Endothelial cell of umbilical vein (primary cell): ENCODE measurements around the gene HEYL. TPM values are rescaled to one million over a fixed set of nuclear protein-coding genes. Genes with fewer than 3 reads are reported as not detected.

Experiments used
- BruUV-seq: library from RNA; stranded (reverse); fragments of 400-500 nt; replicated peaks from 2 replicates; lab custom pipeline; 2021; lab: Mats Ljungman, UMichigan
- CTCF ChIA-PET: fragments of 300-600, 350-600 bp; sonication (Branson Sonifier 250); formaldehyde crosslinking; loops from one replicate; lab custom pipeline; 2021; ENCODE audit warnings: antibody characterized with exemption, inconsistent platforms; lab: Charles Lee
- POLR2A ChIA-PET: fragments of 300-600, 350-600 bp; sonication (Branson Sonifier 250); formaldehyde crosslinking; loops from one replicate; lab custom pipeline; 2021; ENCODE audit warnings: antibody characterized with exemption, inconsistent platforms; lab: Charles Lee
- DNase-seq: peaks from one replicate; pipeline ENCODE4 v3.0.0-alpha.2; 2011; ENCODE audit warnings: low read depth, low spot score
- FAIRE-seq: peaks from 2 replicates; lab custom pipeline; 2011; peaks lifted over from hg19 to GRCh38; lab: Jason Lieb, UNC
- H2AFZ ChIP-seq: 2 replicates; pipeline ENCODE4 v1.6.0; 2012; ENCODE audit warnings: low read depth, low read length, control low read depth, inconsistent platforms
- H3K27ac ChIP-seq: 2 replicates; pipeline ENCODE4 v1.5.1; 2011; ENCODE audit warnings: low read depth, mild to moderate bottlenecking, control low read depth, low read length, moderate library complexity; ENCODE audit not compliant: insufficient read depth
- H3K27me3 ChIP-seq, 2 experiments: 2 replicates each; pipeline versions ENCODE4 v1.6.0 to v1.6.1; 2011; ENCODE audit warnings: low read length in 2 of 2, mixed read lengths in 1 of 2; ENCODE audit not compliant: control insufficient read depth in 2 of 2, insufficient read depth in 2 of 2
- H3K36me3 ChIP-seq, 2 experiments: 2 replicates in 1 of 2; 3 replicates in 1 of 2; pipeline ENCODE4 v1.5.1; 2011; ENCODE audit warnings: low read length in 2 of 2, mild to moderate bottlenecking in 1 of 2, moderate library complexity in 1 of 2; ENCODE audit not compliant: control insufficient read depth in 2 of 2, insufficient read depth in 2 of 2; ENCODE audit errors: extremely low read depth in 1 of 2
- H3K4me1 ChIP-seq: 3 replicates; pipeline ENCODE4 v1.5.1; 2011; ENCODE audit warnings: mild to moderate bottlenecking, low read length; ENCODE audit not compliant: control insufficient read depth, insufficient read depth; ENCODE audit errors: extremely low read depth
- H3K4me2 ChIP-seq: 2 replicates; pipeline ENCODE4 v1.6.1; 2011; ENCODE audit warnings: low read length, control low read depth, mixed read lengths; ENCODE audit not compliant: insufficient read depth
- H3K4me3 ChIP-seq, 3 experiments: fragments of 200-600 bp in 1 of 3; sonication (generic), shearing (Covaris generic) in 1 of 3; replicated peaks in 1 of 3; 2 replicates each; pipeline ENCODE4 v1.5.1; 2011 to 2016; ENCODE audit warnings: control low read depth in 3 of 3, low read length in 3 of 3, mild to moderate bottlenecking in 2 of 3, inconsistent platforms in 1 of 3, low read depth in 1 of 3, moderate library complexity in 1 of 3; ENCODE audit not compliant: insufficient read depth in 1 of 3
- H3K79me2 ChIP-seq: 2 replicates; pipeline ENCODE4 v1.6.0; 2012; ENCODE audit warnings: low read length, inconsistent platforms; ENCODE audit not compliant: control insufficient read depth, insufficient read depth
- H3K9ac ChIP-seq: replicated peaks from 2 replicates; pipeline ENCODE3; 2011; ENCODE audit warnings: low read length, control low read depth; ENCODE audit not compliant: insufficient read depth; ENCODE audit errors: extremely low read depth
- H3K9me1 ChIP-seq: replicated peaks from 3 replicates; pipeline ENCODE4 v1.6.0; 2011; ENCODE audit warnings: mild to moderate bottlenecking, low read length; ENCODE audit not compliant: control insufficient read depth, insufficient read depth; ENCODE audit errors: extremely low read depth
- H3K9me3 ChIP-seq: replicated peaks from 2 replicates; pipeline ENCODE4 v1.5.1; 2012; ENCODE audit warnings: low read length, inconsistent platforms; ENCODE audit not compliant: control insufficient read depth, insufficient read depth
- H4K20me1 ChIP-seq: replicated peaks from 2 replicates; pipeline ENCODE3; 2011; ENCODE audit warnings: mild to moderate bottlenecking, low read length; ENCODE audit not compliant: control insufficient read depth, insufficient read depth; ENCODE audit errors: extremely low read depth
- CTCF ChIP-seq, 2 donors: IDR thresholded peaks; 1 replicate in 1 of 2; 2 replicates in 1 of 2; pipeline ENCODE4 v1.5.1; 2011; ENCODE audit warnings: low read length in 2 of 2, mild to moderate bottlenecking in 2 of 2, moderate library complexity in 2 of 2, control low read depth in 1 of 2, inconsistent platforms in 1 of 2, low read depth in 1 of 2; ENCODE audit not compliant: insufficient read depth in 1 of 2; ENCODE audit errors: extremely low read depth in 1 of 2
- EZH2 ChIP-seq: IDR thresholded peaks from 2 replicates; pipeline ENCODE4 v1.6.1; 2012; ENCODE audit warnings: borderline replicate concordance, low read depth, mild to moderate bottlenecking, moderate library complexity, low read length, inconsistent platforms; ENCODE audit not compliant: severe bottlenecking
- FOS ChIP-seq: IDR thresholded peaks from 2 replicates; pipeline ENCODE4 v1.6.1; 2011; ENCODE audit warnings: mild to moderate bottlenecking, low read length, moderate library complexity, borderline replicate concordance; ENCODE audit not compliant: insufficient read depth
- GATA2 ChIP-seq: IDR thresholded peaks from 2 replicates; pipeline ENCODE4 v1.7.0; 2011; ENCODE audit warnings: low read depth, mild to moderate bottlenecking, moderate library complexity, mixed read lengths, low read length; ENCODE audit not compliant: insufficient read length, insufficient read depth
- JUN ChIP-seq: IDR thresholded peaks from 2 replicates; pipeline ENCODE4 v1.6.1; 2011; ENCODE audit warnings: borderline replicate concordance, low read depth; ENCODE audit not compliant: insufficient read length, insufficient read depth
- MAX ChIP-seq: IDR thresholded peaks from 2 replicates; pipeline ENCODE4 v1.6.1; 2011; ENCODE audit not compliant: insufficient read depth, insufficient read length
- POLR2A ChIP-seq: IDR thresholded peaks from 2 replicates; pipeline ENCODE4 v1.6.1; 2012; ENCODE audit warnings: low read depth, mild to moderate bottlenecking, control low read depth, low read length
- POLR2AphosphoS5 ChIP-seq: IDR thresholded peaks from 2 replicates; pipeline ENCODE4 v1.6.1; 2012; ENCODE audit warnings: low read depth, mild to moderate bottlenecking, control low read depth, low read length, moderate library complexity; ENCODE audit not compliant: insufficient read depth
- dilution Hi-C: fragments of 300-500 bp; cut with MboI; formaldehyde crosslinking; loops from one replicate; pipeline ENCODE4 v1.15.0; 2019; ENCODE audit warnings: low sequenced_read_pairs; ENCODE audit not compliant: extremely low pct_ligation_motif_present
- intact Hi-C: fragments of 100-400 bp; cut with micrococcal nuclease; formaldehyde crosslinking; loops from one replicate; pipeline ENCODE4 v1.10.0; 2022
- polyA plus RNA-seq, 4 experiments: library from polyadenylated mRNA; depleted of rRNA in 3 of 4; stranded (reverse) in 3 of 4; unstranded in 1 of 4; fragments of >200 nt; gene quantifications; 2 replicates each; pipeline versions ENCODE4 v1.2.1 to v1.2.3, GENCODE V29; 2011 to 2012; ENCODE audit warnings: missing spikeins in 1 of 4
- total RNA-seq: library from RNA; stranded (reverse); gene quantifications from 2 replicates; pipeline ENCODE4 v1.2.3, GENCODE V29; 2021

HEYL gene
- total and polyA plus RNA-seq, 2 donors (not counting 3 experiments of a cell fraction or from before 2014, with no cell fraction given), result not detected

DNA sequence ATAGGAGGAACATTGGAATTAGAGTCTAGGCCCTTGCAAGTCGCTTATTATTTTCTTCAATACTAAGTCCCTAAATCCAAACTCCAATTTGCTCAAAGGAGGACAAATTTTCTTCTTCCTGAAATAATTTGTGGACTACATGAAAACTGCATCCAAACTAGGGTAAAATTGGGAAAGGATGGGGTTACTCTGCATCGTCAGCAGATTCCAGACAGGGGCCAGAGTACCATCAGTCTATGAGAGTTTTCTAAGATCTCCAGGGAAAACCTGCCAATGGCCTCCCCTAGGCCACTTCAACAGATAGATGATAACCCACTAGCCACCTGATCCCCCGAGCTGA, 508 bp downstream of the HEYL start:
- dilution Hi-C loops, result no loop called here
- no peak overlapping the region for H3K27ac ChIP-seq
- no peak overlapping the region for H3K4me2 ChIP-seq
- ChIA-PET POLR2A (no interaction called here), CTCF (interaction anchor here (1.0 to 3.3 kb wide), 5 partner anchors 9 to 35 kb away, joined by 3 to 29 read pairs (median 3); no protein-coding TSS in a partner anchor)
- no peak overlapping the region for H3K4me3 ChIP-seq
- peaks cover 45 to 60% of the 10 kb centered on the region in 2 experiments for H3K27me3 ChIP-seq
- no peak for FAIRE-seq
- H3K4me1 ChIP-seq, result no peaks in the 10 kb centered on the region
- no peaks in the 10 kb centered on the region for H3K9me3 ChIP-seq
- no peaks in the 10 kb centered on the region for H3K79me2 ChIP-seq
- H2AFZ ChIP-seq, result no peak overlapping the region
- TF ChIP-seq FOS, result no peak
- BruUV-seq, result no TSS peak
- no peaks in the 10 kb centered on the region for H3K36me3 ChIP-seq
- H3K9me1 ChIP-seq, result no peaks in the 10 kb centered on the region
- DNase-seq, result no peak
- H4K20me1 ChIP-seq, result no peaks in the 10 kb centered on the region
- no peak overlapping the region for H3K9ac ChIP-seq
- intact Hi-C loops, result no loop called here

DNA sequence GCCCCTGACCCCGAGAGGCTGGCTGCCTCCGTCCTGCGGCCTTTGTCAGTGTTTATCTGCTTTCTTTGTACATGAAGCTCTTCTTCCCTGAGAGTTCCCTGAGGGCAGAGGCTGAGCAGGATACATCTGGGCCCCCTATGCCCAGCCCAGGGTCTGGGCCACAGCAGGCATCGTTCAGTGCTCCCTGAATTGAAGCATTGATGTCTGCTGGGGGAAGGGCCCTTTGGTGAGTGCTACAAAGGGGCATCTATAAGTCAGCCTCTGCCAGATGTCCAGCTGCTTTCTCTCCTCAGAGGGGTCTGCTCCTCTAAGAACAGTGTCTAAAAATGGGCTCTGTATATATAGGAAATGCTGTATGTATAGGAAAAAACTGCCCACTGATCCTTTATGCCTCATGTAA, 2.1 kb downstream of the HEYL start:
- Histone ChIP-seq H3K27ac (no peak overlapping the region), H3K4me2 (no peak overlapping the region), H3K9me3 (no peaks in the 10 kb centered on the region), H3K27me3 (peaks cover 52 to 66% of the 10 kb centered on the region in 2 experiments), H3K9me1 (no peaks in the 10 kb centered on the region), H2AFZ (no peak overlapping the region), H3K36me3 (no peaks in the 10 kb centered on the region), H3K4me3 (no peak overlapping the region), H3K79me2 (no peaks in the 10 kb centered on the region), H4K20me1 (no peaks in the 10 kb centered on the region), H3K4me1 (no peaks in the 10 kb centered on the region), H3K9ac (no peak overlapping the region)
- BruUV-seq, result no TSS peak
- no peak for DNase-seq
- dilution Hi-C loops (no loop called here), intact Hi-C loops (no loop called here)
- ChIA-PET CTCF (interaction anchor here (0.7 to 3.8 kb wide), 3 partner anchors 16 to 31 kb away, joined by 3 to 19 read pairs (median 4); no protein-coding TSS in a partner anchor), POLR2A (no interaction called here)
- TF ChIP-seq FOS (no peak), GATA2 (no peak), JUN (no peak), POLR2A (no peak), EZH2 (no peak), MAX (no peak), CTCF (IDR thresholded peaks at IDR 0.05; ENCODE audit: extremely low read depth in 1 of 2, insufficient read depth in 1 of 2, low read depth in 1 of 2, low read length in 2 of 2) (no peak), POLR2AphosphoS5 (no peak)
- no peak for FAIRE-seq
